SU-DHL-6 (cell line): ENCODE measurements around the gene PC.

ENCODE experiments used
- EZH2phosphoT487 ChIP-seq: fragments of 200-600 bp; sonication (generic), shearing (Covaris generic); conservative IDR thresholded peaks from 2 replicates; pipeline ENCODE4 v1.6.1; 2018; ENCODE audit warnings: mild to moderate bottlenecking, antibody characterized with exemption, low read length, moderate library complexity, mixed read lengths
- TF ChIP-seq, protein P1 (sequence below): fragments of 200-600 bp; sonication (generic); IDR thresholded peaks from one replicate; pipeline ENCODE4 v1.5.1; 2017; ENCODE audit warnings: antibody characterized with exemption, mild to moderate bottlenecking, low read length, moderate library complexity; ENCODE audit not compliant: insufficient read depth, poor library complexity, severe bottlenecking

DNA sequence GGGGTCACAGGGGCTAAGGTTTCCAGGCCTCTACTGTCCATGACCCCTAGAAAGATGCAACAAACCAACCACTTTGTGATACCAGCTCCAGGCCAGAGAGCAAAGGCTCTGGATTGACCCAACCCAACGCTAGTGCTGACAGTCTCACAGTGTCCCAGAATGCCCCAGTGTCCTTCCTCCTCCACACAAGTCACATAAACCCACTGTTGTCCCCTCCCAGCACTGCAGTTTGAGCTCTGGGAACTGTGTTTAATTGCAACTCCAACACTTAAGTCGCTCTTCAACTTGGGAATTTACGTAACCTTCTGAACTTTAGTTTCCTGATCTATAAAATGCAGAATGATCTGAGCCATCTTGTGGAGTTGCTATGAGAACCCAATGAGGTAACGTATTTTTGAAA lies 47.5 kb downstream of the PC start:
- TF ChIP-seq, protein P1, sequence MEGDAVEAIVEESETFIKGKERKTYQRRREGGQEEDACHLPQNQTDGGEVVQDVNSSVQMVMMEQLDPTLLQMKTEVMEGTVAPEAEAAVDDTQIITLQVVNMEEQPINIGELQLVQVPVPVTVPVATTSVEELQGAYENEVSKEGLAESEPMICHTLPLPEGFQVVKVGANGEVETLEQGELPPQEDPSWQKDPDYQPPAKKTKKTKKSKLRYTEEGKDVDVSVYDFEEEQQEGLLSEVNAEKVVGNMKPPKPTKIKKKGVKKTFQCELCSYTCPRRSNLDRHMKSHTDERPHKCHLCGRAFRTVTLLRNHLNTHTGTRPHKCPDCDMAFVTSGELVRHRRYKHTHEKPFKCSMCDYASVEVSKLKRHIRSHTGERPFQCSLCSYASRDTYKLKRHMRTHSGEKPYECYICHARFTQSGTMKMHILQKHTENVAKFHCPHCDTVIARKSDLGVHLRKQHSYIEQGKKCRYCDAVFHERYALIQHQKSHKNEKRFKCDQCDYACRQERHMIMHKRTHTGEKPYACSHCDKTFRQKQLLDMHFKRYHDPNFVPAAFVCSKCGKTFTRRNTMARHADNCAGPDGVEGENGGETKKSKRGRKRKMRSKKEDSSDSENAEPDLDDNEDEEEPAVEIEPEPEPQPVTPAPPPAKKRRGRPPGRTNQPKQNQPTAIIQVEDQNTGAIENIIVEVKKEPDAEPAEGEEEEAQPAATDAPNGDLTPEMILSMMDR, result no peak
- no peak for TF ChIP-seq EZH2phosphoT487
